Measurements from ENCODE around the gene ALX4. TPM values are rescaled to one million over a fixed set of nuclear protein-coding genes. Genes with fewer than 3 reads are reported as not detected.
A peak's percentile ranks its signal among the peaks of the same experiment; 100 is the strongest.

The ALX4 gene
- total and polyA plus RNA-seq, 7 experiments from 2014 or later = 0.04 TPM; not detected in 6

DNA sequence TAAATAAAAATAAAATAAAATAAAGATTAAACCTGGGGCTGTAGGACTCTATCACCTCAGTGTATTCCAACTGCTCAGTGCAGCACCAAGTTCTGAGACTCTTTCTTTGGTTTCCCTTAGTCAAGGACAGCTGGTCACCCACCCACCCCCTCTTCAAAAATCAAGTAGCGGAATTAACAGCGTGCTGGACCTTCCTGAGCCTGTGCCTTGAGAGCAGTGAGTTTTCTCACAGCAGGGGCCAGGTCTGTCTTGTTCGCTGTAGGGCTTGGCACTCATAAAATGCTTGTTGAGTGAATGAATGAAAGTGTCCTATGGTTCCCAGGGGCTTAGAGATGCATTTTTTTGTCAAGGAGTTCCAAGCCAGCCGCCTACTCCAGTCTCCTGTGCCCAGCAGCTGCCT lies 2.9 kb upstream of the ALX4 start:
- H3K27me3 Mint-ChIP-seq = peaks cover 72 to 92% (median 79%) of the 10 kb centered on the region in 5 donors
- H3K4me1 ChIP-seq (ENCODE audit: control insufficient read depth in 2 of 2, insufficient read depth in 2 of 2, low read length in 2 of 2) = no peaks in the 10 kb centered on the region
- ATAC-seq (no peak), DNase-seq (no peak)
- intact Hi-C loops (cut with micrococcal nuclease) = loop anchor here in 1 of 2 donors (5.0 kb wide), 1 partner anchor 736 kb away; no protein-coding TSS in a partner anchor
- no peaks in the 10 kb centered on the region for H3K9me3 ChIP-seq (ENCODE audit: control insufficient read depth in 2 of 3, low read length in 3 of 3)
- ChIA-PET POLR2A (no interaction called here), CTCF (no interaction called here)
- no peak overlapping the region for H3K4me3 ChIP-seq (ENCODE audit: low read length)
- H3K27ac ChIP-seq (ENCODE audit: low read depth, low read length) = no peak overlapping the region
- peaks cover 0 to 5% (median 0%) of the 10 kb centered on the region in 11 donors for H3K9me3 Mint-ChIP-seq
- H3K27ac Mint-ChIP-seq = no peak overlapping the region
- no peaks in the 10 kb centered on the region for H3K36me3 ChIP-seq (ENCODE audit: control insufficient read depth in 2 of 3, insufficient read depth in 3 of 3, low read length in 3 of 3)
- H3K27me3 ChIP-seq (ENCODE audit: control insufficient read depth in 2 of 2, insufficient read depth in 2 of 2, low read length in 2 of 2) = peaks cover 3 to 22% of the 10 kb centered on the region in 2 donors
- H3K36me3 Mint-ChIP-seq = peaks cover 0 to 4% (median 0%) of the 10 kb centered on the region in 5 donors
- H3K4me3 Mint-ChIP-seq = no peak overlapping the region
- H3K4me1 Mint-ChIP-seq = peaks cover 14 to 33% (median 21%) of the 10 kb centered on the region in 7 donors

DNA sequence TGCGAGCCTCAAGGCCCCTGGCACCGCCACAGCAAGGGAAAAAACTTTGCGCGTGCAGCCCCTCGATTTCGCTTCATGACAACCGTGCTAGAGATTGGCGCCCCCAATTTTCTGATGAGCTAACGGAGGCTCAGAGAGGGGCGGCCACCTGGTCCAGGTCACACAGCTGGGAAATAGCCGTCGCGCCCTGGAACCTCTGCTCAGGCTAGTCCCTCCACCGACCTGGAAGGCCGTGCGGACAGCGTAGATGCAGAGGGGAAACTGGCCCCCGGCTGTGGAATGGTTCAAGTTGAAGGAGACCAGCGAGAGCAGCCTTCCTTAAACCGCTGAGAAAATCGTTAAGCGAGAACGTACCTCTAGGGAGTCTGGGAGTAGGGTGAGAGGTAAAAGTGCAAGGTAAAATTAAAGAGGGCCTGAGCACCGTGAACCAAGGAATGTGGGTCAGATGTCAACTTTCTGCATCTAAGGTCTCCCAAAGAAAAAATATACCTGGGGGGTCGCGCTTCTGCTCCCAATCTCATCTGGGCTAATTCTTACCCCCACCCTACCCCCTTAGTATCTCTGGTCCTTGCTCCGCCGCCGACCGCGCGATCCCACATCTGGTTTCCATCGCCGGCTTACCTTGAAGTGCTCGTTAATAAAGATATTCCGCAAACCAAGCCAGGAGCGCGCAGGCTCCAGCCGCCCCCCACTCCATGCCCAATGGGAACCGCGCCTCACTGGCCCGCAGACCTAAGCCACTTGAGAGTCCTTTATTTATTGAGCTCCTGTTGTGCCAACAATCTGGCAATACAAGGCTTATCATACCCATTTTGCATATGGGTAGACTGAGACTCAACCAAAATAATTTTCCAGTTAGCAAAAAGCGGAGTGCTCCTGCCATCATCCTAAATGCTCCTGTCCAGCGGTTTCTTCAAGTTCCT lies 1.7 kb upstream of the ALX4 start:
- Histone ChIP-seq H3K27me3 (ENCODE audit: control insufficient read depth in 2 of 2, insufficient read depth in 2 of 2, low read length in 2 of 2) (peaks cover 0 to 12% of the 10 kb centered on the region in 2 donors), H3K36me3 (ENCODE audit: control insufficient read depth in 2 of 3, insufficient read depth in 3 of 3, low read length in 3 of 3) (no peaks in the 10 kb centered on the region), H3K4me3 (ENCODE audit: low read length) (no peak overlapping the region), H3K9me3 (ENCODE audit: control insufficient read depth in 2 of 3, low read length in 3 of 3) (no peaks in the 10 kb centered on the region), H3K27ac (ENCODE audit: low read depth, low read length) (no peak overlapping the region), H3K4me1 (ENCODE audit: control insufficient read depth in 2 of 2, insufficient read depth in 2 of 2, low read length in 2 of 2) (no peaks in the 10 kb centered on the region)
- CTCF ChIA-PET = no interaction called here
- POLR2A ChIA-PET = no interaction called here
- H3K4me1 Mint-ChIP-seq = peaks cover 11 to 27% (median 22%) of the 10 kb centered on the region in 7 donors
- H3K27me3 Mint-ChIP-seq = peaks cover 75 to 92% (median 79%) of the 10 kb centered on the region in 5 donors
- peak overlapping the region in 1 of 9 donors; percentile 63 for H3K27ac Mint-ChIP-seq
- H3K36me3 Mint-ChIP-seq = peaks cover 0 to 7% (median 3%) of the 10 kb centered on the region in 5 donors
- intact Hi-C loops (cut with micrococcal nuclease) = loop anchor here in 1 of 2 donors (5.0 kb wide), 1 partner anchor 734 kb away; no protein-coding TSS in a partner anchor
- DNase-seq (no peak), ATAC-seq (no peak)
- H3K9me3 Mint-ChIP-seq = peaks cover 0 to 5% (median 0%) of the 10 kb centered on the region in 11 donors
- H3K4me3 Mint-ChIP-seq = peak overlapping the region in 3 of 10 donors; percentile 10 to 71 (median 53)

DNA sequence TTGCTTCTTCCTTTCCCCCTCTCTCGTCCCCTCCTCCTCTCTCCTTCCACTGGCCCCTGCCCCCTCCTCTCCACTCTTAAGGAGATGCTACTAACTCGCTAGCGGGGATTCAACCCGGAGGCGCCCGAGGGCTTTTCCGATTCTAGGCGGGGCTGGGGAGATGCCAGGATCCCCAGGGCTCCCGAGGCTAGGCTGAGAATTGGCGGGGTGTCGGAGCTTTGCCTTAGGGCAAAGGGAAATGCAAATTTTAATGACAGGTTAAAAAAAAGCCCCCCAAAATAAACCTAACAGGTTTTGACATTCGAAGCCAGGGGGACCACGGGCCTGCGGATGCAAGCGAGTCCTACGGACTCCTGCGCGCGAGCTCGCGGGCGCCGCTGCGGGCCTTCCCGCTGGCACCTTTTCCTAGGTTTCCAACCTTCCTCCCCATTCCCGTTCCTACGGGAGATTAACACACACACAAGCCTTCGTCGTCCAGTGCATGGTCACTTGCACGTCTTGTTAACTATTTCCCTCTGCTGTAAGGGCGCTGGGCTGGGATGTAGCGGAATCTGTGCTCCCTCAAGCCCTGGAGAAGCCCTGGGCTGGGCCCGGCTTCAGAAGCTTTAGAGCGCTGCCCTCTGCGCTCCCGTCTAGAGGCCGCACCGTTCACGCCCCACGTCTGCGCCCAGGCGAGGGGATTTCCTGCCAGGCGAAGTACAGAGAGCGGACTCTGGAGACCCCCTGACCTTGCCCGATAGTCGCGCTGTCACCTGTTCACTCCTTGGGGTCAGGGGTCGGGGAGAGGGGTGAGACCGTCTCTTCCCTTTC lies 729 bp upstream of the ALX4 start:
- H3K27ac Mint-ChIP-seq = no peak overlapping the region
- H3K36me3 ChIP-seq (ENCODE audit: control insufficient read depth in 2 of 3, insufficient read depth in 3 of 3, low read length in 3 of 3) = no peaks in the 10 kb centered on the region
- peaks cover 78 to 95% (median 81%) of the 10 kb centered on the region in 5 donors for H3K27me3 Mint-ChIP-seq
- H3K4me1 Mint-ChIP-seq = peaks cover 13 to 31% (median 25%) of the 10 kb centered on the region in 7 donors
- peaks cover 0 to 11% (median 4%) of the 10 kb centered on the region in 5 donors for H3K36me3 Mint-ChIP-seq
- ATAC-seq (no peak), DNase-seq (no peak)
- POLR2A ChIA-PET = no interaction called here
- H3K9me3 ChIP-seq (ENCODE audit: control insufficient read depth in 2 of 3, low read length in 3 of 3) = no peaks in the 10 kb centered on the region
- H3K4me1 ChIP-seq (ENCODE audit: control insufficient read depth in 2 of 2, insufficient read depth in 2 of 2, low read length in 2 of 2) = no peaks in the 10 kb centered on the region
- peak overlapping the region in 7 of 10 donors; percentile 32 to 71 (median 48) for H3K4me3 Mint-ChIP-seq
- intact Hi-C loops (cut with micrococcal nuclease) = loop anchor here in 1 of 2 donors (5.0 kb wide), 1 partner anchor 733 kb away; no protein-coding TSS in a partner anchor
- CTCF ChIA-PET = no interaction called here
- peaks cover 0 to 5% (median 0%) of the 10 kb centered on the region in 11 donors for H3K9me3 Mint-ChIP-seq
- peaks cover 0 to 12% of the 10 kb centered on the region in 2 donors for H3K27me3 ChIP-seq (ENCODE audit: control insufficient read depth in 2 of 2, insufficient read depth in 2 of 2, low read length in 2 of 2)
- no peak overlapping the region for H3K4me3 ChIP-seq (ENCODE audit: low read length)
- no peak overlapping the region for H3K27ac ChIP-seq (ENCODE audit: low read depth, low read length)

- H3K27ac ChIP-seq (ENCODE audit: low read depth, low read length) = no peak overlapping the region
- Mint-ChIP-seq H3K27me3 (peaks cover 78 to 95% (median 81%) of the 10 kb centered on the region in 5 donors), H3K4me1 (peaks cover 13 to 32% (median 26%) of the 10 kb centered on the region in 7 donors), H3K4me3 (peak overlapping the region in 3 of 10 donors; percentile 16 to 71 (median 40)), H3K36me3 (peaks cover 0 to 9% (median 4%) of the 10 kb centered on the region in 5 donors), H3K9me3 (peaks cover 0 to 5% (median 0%) of the 10 kb centered on the region in 11 donors), H3K27ac (no peak overlapping the region)
- CTCF ChIA-PET = no interaction called here
- H3K9me3 ChIP-seq (ENCODE audit: control insufficient read depth in 2 of 3, low read length in 3 of 3) = no peaks in the 10 kb centered on the region
- H3K4me1 ChIP-seq (ENCODE audit: control insufficient read depth in 2 of 2, insufficient read depth in 2 of 2, low read length in 2 of 2) = peaks cover 2 to 3% of the 10 kb centered on the region in 2 donors
- no peaks in the 10 kb centered on the region for H3K36me3 ChIP-seq (ENCODE audit: control insufficient read depth in 2 of 3, insufficient read depth in 3 of 3, low read length in 3 of 3)
- no peak for DNase-seq
- no peak for ATAC-seq
- peaks cover 0 to 12% of the 10 kb centered on the region in 2 donors for H3K27me3 ChIP-seq (ENCODE audit: control insufficient read depth in 2 of 2, insufficient read depth in 2 of 2, low read length in 2 of 2)
- H3K4me3 ChIP-seq (ENCODE audit: low read length) = no peak overlapping the region
- intact Hi-C loops (cut with micrococcal nuclease) = loop anchor here in 1 of 2 donors (5.0 kb wide), 1 partner anchor 733 kb away; no protein-coding TSS in a partner anchor
- POLR2A ChIA-PET = no interaction called here
Measured at GRCh38 chr11:44310206-44310462, 195 bp upstream of the ALX4 start.

DNA sequence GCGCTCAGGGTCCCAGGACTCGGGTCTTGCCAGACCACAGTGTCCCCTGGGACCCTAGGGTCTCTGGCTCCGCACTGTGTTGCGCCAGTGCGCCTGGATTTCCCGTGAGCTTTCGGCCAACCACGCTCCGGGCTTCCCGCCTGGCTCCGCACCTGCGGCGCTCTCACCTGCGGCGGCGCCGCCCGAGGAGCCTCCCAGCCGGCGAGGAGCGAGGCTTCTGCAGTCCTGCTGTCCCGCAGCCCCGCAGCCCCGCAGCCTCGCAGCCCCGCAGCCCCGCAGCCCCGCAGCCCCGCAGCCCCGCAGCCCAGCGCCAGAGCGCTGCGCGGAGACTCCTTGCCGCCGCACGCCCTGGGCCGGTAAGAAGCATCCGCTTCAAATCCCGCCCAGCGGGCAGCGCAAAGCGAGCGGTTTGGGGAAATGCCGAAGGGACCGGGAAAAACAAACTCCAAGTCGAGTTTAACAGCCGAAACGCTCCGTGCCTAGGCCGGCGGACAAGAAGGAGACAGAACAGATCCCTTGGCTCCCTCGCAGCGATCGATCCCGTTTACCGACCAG lies 939 bp downstream of the ALX4 start:
- peaks cover 0 to 5% (median 0%) of the 10 kb centered on the region in 11 donors for H3K9me3 Mint-ChIP-seq
- H3K27ac Mint-ChIP-seq = no peak overlapping the region
- peaks cover 5% of the 10 kb centered on the region in 2 donors for H3K4me1 ChIP-seq (ENCODE audit: control insufficient read depth in 2 of 2, insufficient read depth in 2 of 2, low read length in 2 of 2)
- POLR2A ChIA-PET = no interaction called here
- no peak overlapping the region for H3K4me3 ChIP-seq (ENCODE audit: low read length)
- DNase-seq (no peak), ATAC-seq (no peak)
- H3K36me3 ChIP-seq (ENCODE audit: control insufficient read depth in 2 of 3, insufficient read depth in 3 of 3, low read length in 3 of 3) = no peaks in the 10 kb centered on the region
- no peaks in the 10 kb centered on the region for H3K9me3 ChIP-seq (ENCODE audit: control insufficient read depth in 2 of 3, low read length in 3 of 3)
- peaks cover 77 to 95% (median 81%) of the 10 kb centered on the region in 5 donors for H3K27me3 Mint-ChIP-seq
- peaks cover 0 to 9% (median 0%) of the 10 kb centered on the region in 5 donors for H3K36me3 Mint-ChIP-seq
- peaks cover 3 to 6% of the 10 kb centered on the region in 2 donors for H3K27me3 ChIP-seq (ENCODE audit: control insufficient read depth in 2 of 2, insufficient read depth in 2 of 2, low read length in 2 of 2)
- intact Hi-C loops (cut with micrococcal nuclease) = loop anchor here in 1 of 2 donors (10.0 kb wide), 1 partner anchor 214 kb away; the partner anchor contains the start of gene EXT2
- no peak overlapping the region for H3K27ac ChIP-seq (ENCODE audit: low read depth, low read length)
- peak overlapping the region in 8 of 10 donors; percentile 50 to 72 (median 64) for H3K4me3 Mint-ChIP-seq
- CTCF ChIA-PET = no interaction called here
- peaks cover 18 to 40% (median 35%) of the 10 kb centered on the region in 7 donors for H3K4me1 Mint-ChIP-seq
